ENCODE measurements around the gene RNU2-1.
"Not testable (repeated sequence)": the region's sequence is repeated elsewhere in the genome, so short reads cannot be mapped to it uniquely, and the experiment has no call there.

The RNU2-1 gene

GRCh38 chr17:43199633-43200032, 34.1 kb downstream of the RNU2-1 start:
- no peak overlapping the region for H3K27ac ChIP-seq
- no peak for TF ChIP-seq ZFX (IDR thresholded peaks at IDR 0.05)
- no peak for TF ChIP-seq CTCF (conservative IDR thresholded peaks at IDR 0.05)

- TF ChIP-seq CTCF (conservative IDR thresholded peaks at IDR 0.05), result no peak
- TF ChIP-seq ZFX (IDR thresholded peaks at IDR 0.05), result no peak
Measured at GRCh38 chr17:43193251-43193650, 40.5 kb downstream of the RNU2-1 start.

DNA sequence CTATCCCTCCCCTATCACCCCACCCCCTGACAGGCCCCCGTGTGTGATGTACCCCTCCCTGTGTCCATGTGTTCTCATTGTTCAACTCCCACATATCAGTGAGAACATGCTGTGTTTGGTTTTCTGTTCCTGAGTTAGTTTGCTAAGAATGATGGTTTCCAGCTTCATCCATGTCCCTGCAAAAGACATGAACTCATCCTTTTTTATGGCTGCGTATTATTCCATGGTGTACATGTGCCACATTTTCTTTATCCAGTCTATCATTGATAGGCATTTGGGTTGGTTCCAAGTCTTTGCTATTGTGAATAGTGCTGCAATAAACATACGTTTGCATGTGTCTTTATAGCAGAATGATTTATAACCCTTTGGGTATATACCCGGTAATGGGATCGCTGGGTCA, 47.1 kb downstream of the RNU2-1 start:
- H3K27ac ChIP-seq, result not testable (repeated sequence)

More at GRCh38 chr17:43193251-43193650, 40.5 kb downstream of the RNU2-1 start:
- H3K27ac ChIP-seq, result no peak overlapping the region

DNA sequence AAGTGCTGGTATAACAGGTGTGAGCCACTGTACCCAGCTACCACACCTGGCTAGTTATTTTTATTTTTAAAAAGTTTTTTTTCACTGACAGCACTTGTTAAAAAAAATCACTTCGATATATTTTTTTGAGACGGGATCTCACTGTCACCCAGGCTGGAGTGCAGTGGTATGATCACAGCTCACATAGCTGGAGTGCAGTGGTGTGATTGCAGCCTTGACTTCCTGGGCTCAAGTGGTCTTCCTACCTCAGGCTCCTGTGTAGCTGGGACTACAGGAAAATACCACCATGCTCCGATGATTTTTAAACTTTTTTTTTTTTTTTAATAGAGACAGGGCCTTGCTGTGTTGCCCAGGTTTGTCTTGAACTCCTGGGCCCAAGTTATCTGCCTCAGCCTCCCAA, 49.9 kb downstream of the RNU2-1 start:
- no peak for TF ChIP-seq CTCF (conservative IDR thresholded peaks at IDR 0.05)
- no peak for TF ChIP-seq ZFX (IDR thresholded peaks at IDR 0.05)
- no peak overlapping the region for H3K27ac ChIP-seq

All from C4-2B (cell line).